DMS53 (cell line): Measurements from ENCODE around the gene FCHO1.
"Not testable (repeated sequence)": the region's sequence is repeated elsewhere in the genome, so short reads cannot be mapped to it uniquely, and the experiment has no call there.

Source experiments
- DNase-seq: peaks from one replicate; lab custom pipeline; 2025; lab: John Stamatoyannopoulos, UW

The FCHO1 gene

GRCh38 chr19:17765069-17765618 lies 13.9 kb downstream of the FCHO1 start:
- DNase-seq: peak; percentile 16

GRCh38 chr19:17766543-17767131 lies 15.4 kb downstream of the FCHO1 start:
- peak; percentile 92 for DNase-seq

GRCh38 chr19:17767559-17767958 lies 16.3 kb downstream of the FCHO1 start:
- no peak for DNase-seq

GRCh38 chr19:17770613-17771012 lies 19.3 kb downstream of the FCHO1 start:
- DNase-seq: no peak

GRCh38 chr19:17772172-17772571 lies 20.9 kb downstream of the FCHO1 start:
- DNase-seq: peak; percentile 44

- DNase-seq: peak; percentile 42
Observed at GRCh38 chr19:17775245-17775927, 24.1 kb downstream of the FCHO1 start.

- DNase-seq: no peak
Observed at GRCh38 chr19:17775991-17776803, 24.9 kb downstream of the FCHO1 start.

- not testable (repeated sequence) for DNase-seq
Observed at GRCh38 chr19:17777840-17778239, 26.6 kb downstream of the FCHO1 start.

GRCh38 chr19:17778251-17778967 lies 27.1 kb downstream of the FCHO1 start:
- peak; percentile 78 for DNase-seq

GRCh38 chr19:17778968-17779929 lies 28.0 kb downstream of the FCHO1 start:
- peak; percentile 67 for DNase-seq

GRCh38 chr19:17780781-17781180 lies 29.5 kb downstream of the FCHO1 start:
- DNase-seq: no peak

GRCh38 chr19:17783721-17784120 lies 32.4 kb downstream of the FCHO1 start:
- DNase-seq: not testable (repeated sequence)

GRCh38 chr19:17784201-17785008 lies 33.1 kb downstream of the FCHO1 start:
- peak; percentile 83 for DNase-seq

GRCh38 chr19:17787274-17787913 lies 36.1 kb downstream of the FCHO1 start:
- DNase-seq: no peak

GRCh38 chr19:17788632-17789031 lies 37.4 kb downstream of the FCHO1 start:
- DNase-seq: no peak

- peak; percentile 71 for DNase-seq
Observed at GRCh38 chr19:17790059-17790780, 38.9 kb downstream of the FCHO1 start.

GRCh38 chr19:17794412-17794730 lies 43.1 kb downstream of the FCHO1 start:
- no peak for DNase-seq

GRCh38 chr19:17794731-17795494 lies 43.6 kb downstream of the FCHO1 start, which contains the start of gene B3GNT3:
Gene B3GNT3, plus strand, starts transcription at chr19:17795138. Its CDS starts 12,670 bp downstream, at chr19:17807808.
- peak; percentile 92 for DNase-seq
